Ammon's horn (tissue), 1 donor: Measurements from ENCODE around the gene SPNS2.
"Not testable (repeated sequence)": the region's sequence is repeated elsewhere in the genome, so short reads cannot be mapped to it uniquely, and the experiment has no call there.

Source experiments
- DNase-seq: peaks from one replicate; pipeline ENCODE4 v3.0.0-alpha.2; 2016; ENCODE audit warnings: low spot score

Gene SPNS2

DNA sequence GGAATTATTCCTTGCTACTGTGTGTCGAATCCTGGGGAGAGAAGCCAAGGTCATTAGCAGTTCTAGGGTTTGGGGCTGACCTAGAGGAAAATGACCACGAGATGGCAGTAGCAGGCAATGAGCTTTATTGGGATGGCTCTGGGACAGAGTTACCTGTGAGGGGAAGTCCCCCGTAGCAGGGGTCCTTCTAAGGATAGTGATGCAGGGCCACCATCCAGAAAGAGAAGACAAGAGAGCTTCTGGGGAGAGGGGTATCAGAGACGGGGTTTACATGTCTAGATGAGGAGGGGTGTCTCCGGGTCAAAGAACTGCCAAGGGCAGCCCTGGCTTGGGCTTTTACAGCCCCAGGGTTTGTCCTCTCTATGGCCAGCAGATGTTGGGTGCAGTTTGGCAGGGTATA is 68.1 kb downstream of the SPNS2 start:
- peak; percentile 71 for DNase-seq

DNA sequence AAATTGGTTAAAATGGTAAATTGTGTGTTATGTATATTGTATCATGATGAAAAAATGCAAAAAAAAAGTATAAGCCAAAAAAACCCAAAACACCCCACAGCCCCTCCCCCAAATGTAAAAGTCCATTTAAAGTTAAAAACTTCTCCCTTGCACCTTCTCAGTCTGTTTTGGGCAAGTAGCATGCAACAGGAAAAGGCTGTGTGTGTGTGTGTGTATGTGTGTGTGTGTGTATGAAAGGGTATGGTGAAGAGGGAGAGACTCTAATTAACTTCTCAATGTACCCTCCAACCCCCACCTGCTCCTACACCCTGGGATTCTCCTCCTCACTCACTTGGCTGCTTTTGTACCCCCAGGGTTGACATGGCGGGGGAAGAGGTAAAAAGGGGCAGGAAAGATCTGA is 70.9 kb downstream of the SPNS2 start:
- DNase-seq = no peak

DNA sequence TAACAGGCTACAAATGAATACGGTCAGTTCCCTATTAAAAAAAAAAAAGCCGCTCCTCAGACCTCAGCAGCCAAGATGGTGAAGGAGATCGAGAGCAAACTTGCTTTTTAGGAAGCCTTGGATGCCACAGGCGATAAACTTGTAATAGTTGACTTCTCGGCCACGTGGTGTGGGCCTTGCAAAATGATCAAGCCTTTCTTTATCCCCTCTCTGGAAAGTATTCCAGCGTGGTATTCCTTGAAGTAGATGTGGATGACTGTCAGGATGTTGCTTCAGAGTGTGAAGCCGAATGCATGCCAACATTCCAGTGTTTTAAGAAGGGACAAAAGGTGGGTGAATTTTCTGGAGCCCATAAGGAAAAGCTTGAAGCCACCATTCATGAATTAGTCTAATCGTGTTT is 73.5 kb downstream of the SPNS2 start:
- DNase-seq = no peak

DNA sequence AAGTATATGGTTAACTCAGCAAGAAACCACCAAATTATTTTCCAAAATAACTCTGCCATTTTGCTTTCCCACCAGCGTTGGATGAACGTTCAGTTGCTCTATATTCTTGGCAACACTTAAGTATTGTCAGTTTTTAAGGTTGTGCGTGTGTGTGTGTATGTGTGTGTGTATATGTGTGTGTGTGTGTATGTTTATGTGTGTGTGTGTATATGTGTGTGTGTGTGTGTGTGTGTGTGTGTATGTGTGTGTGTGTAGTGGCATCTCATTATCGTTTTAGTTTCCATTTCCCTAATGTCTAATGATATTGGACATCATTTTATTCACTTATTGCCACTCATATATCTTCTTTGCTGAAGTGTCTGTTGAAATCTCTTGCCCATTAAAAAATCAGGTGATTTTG is 74.4 kb downstream of the SPNS2 start:
- no peak for DNase-seq

DNA sequence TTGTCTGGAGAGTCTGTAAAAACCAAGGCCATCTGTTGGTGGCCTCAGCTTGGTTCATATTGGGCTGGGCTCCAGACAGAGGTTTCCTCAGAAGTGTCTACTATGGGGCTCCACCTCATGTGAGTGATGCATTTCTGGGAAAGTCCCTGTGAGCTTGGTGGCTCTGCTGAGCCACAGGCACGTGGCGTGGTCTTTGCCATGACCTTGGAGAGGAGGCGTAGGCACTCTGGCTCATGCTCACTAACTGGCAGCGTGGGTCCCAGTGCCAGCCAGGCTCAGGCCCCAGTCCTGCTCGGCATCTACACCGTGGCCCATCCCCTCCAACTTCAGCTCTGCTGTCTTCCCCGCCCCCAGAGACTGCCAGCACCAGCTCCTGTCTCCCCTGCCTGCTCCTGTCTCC is 75.0 kb downstream of the SPNS2 start:
- no peak for DNase-seq

DNA sequence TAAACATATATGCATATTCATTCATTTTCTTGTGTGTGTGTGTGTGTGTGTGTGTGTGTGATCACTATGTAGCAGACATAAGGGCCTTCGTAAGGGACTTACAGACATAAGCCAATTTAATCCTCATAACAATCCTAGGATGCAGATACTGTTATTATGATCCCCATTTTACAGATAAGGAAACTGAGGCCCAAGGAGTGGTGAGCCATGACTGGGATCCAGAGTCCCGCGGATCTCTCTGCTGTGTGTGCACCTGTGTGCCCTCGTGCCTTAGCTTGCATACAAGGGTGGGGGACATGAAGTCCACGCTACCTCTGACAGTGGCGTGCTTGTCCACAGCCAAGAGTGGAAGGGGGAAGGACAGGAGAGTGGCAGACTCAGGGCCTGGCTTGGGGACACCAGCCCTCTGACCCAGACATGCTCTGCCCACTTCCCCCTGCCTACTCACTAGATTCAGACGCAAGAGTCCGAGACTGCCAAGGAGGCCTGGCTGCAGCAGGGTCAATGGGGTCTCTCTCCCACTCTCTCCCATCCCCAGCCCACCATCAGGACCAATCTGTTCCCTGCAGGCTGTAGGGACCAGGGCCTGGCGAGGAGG is 75.9 kb downstream of the SPNS2 start:
- DNase-seq = no peak

DNA sequence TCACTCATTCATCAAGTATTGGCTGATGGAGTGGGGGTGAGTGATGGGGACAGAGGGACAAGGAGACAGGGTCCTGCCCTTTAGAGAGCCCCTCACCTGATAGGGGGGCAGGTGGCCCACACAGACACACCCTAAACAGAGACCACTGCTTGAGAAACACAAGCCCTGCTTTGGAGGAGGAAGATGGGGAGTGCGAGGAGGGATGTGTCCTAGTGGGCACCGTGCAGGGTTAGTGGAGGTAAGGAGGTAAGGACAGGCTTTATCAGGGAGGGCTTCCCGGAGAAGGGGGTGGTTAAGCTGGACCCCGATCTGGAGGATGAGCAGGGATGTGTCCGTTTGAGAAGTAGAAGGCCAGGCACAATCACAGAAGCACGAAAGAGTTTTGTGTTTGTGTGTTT is 77.5 kb downstream of the SPNS2 start:
- DNase-seq = no peak

DNA sequence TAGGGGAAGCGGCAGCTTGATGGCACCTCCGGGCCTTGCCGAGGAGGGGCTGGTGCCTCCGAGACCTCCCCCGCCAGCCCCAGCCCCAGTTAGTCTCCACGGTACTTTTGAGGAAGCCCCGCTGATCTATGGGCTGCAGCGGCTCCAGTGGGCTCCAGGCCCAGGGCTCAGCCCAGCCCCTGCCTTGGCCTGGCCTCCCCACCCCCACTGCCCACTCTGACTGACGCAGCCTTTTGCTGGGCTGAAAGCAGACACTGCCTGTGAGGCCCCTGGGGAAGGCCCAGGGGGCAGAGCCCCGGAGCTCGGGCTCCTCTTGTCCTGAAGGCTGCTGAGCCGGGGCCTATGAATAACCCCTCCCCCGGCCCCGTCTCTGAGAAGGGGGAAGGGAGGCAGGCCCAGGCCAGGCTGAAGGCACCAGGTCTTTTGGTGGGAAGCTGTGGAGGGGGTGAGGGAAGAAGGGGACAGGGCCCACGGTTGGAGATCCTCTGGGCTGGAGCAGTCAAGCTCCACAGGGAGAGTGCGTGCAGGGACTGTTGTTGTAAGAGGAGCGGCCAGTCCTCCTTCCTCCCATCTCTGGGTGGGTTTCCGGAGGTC is 78.1 kb downstream of the SPNS2 start:
- no peak for DNase-seq

DNA sequence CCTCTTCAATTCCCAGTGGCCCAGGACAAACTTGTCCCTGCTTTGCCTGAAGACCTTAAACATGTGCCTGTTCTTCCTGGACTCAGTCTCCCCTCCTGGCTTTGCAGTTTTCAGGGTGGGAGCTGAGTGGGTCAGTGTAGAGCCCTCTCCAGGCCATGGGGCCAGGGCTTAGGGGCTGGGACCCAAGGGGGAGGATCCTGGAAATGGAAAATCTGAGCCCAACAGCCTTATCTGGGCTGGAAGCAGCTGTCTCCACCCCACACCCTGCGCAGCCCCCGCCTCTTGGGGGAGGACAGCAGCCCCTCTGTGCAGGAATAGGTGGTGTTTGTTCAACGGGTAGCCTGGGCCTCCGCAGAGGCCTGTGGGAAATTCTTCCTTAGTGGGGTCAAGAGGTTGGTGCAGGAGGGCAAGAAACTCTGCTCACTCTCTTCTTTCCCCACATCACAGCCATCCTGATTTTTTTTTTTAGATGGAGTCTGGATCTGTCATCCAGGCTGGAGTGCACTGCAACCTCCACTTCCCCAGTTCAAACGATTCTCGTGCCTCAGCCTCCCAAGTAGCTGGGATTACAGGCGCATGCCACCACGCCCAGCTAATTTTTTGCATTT is 78.8 kb downstream of the SPNS2 start:
- no peak for DNase-seq

DNA sequence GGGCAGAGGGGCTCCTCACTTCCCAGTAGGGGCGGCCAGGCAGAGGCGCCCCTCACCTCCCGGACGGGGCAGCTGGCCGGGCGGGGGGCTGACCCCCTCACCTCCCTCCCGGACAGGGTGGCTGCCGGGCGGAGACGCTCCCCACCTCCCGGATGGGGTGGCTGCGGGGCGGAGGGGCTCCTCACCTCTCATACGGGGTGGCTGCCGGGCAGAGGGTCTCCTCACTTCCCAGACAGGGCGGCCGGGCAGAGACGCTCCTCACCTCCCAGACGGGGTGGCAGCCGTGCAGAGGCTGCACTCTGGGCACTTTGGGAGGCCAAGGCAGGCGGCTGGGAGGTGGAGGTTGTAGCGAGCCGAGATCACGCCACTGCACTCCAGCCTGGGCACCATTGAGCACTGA is 79.7 kb downstream of the SPNS2 start:
- not testable (repeated sequence) for DNase-seq

DNA sequence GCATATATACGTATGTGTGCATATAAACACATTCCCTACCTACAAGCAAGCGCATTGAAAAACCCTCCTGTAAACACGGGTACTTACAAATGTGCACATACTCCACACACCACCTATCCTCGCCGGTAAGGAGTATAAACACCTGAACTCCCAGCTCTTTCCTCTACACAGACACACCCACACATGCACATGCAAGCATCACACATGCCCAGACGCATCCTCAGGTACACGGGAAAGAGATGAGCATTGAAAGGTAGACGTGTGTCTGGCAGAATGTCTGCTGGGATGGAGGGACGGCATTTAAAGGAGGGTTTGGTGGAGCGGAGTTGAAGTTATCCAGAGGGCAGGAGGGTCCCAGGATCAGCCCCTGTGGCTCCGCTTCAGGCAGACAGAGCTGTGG is 81.0 kb downstream of the SPNS2 start:
- DNase-seq = no peak

DNA sequence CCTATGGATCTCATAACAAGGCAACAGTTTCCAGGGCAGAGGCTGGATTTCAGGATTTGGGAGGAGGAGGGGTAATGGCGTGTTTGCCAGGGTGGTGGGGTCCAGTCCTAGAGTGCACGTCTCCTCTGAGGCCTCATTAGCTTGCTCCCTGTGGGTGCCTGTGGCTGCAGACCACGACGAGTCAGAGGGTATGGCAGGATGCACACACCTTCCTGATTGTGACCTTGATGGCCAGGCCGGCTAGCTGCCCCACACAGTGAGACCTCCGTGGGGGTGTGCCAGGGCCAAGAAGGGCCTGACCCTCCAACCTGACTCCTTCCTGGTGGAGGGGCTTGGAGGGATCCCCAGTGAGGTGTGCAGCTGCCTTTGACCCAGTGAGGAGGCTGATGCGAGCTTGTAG is 81.6 kb downstream of the SPNS2 start:
- DNase-seq = no peak

DNA sequence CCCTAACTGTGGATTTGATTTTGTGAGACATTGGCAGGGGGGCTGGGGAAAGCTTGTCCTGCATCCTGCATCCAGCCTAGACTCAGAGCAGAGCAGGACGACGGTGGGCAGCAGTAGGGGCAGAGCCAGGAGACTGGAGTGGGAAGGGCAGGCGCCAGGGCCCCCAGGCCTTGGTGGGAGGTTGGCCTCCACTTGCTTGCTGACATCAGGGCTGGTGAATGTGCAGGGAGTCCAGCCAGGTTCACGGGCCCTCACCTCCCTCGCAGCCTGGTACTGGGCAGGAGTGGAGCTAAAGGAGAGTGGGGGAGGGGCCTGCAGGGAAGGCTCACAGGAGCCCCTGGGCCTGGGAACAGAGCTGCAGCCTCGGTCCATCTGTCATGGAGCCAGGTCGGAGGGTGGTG is 83.4 kb downstream of the SPNS2 start:
- DNase-seq = no peak

DNA sequence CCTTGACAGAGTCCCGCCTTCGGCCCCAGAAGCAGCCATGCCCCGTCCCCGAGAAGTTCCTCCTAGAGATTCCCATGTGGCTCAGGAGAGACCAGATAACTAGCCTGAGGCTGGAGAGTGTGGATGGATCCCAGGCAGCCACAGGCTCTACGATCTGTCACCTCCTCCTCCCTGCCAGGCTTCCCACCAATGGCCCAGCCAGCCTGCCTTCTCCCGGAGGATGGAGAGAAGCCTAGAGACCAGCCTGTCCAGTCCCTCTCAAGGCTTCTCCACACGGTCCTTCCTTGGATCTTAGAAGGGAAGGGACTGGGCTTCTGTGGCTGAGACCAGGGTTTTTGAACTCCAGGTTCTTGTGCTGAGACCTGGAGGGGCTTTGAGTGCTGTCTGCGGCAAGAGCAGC is 84.0 kb downstream of the SPNS2 start:
- no peak for DNase-seq

DNA sequence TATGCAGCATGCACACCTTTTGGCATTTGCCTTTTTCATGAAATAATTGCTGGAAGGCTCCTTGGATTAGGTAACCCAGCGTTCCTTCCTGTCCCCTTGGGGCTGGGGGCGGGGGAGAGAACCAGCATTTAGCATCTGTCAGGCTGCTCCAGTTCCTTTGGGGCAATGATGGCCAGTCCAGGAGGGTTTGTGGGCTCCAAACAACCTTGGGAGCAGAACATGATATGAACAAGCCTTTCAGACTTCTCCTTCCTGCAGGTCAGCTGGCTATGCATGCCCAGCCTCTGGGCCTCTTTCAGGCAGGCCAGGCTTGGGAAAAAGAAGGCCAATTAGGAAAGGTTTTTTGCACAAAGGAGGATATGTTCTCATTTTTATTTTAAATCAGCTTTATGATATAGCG is 84.5 kb downstream of the SPNS2 start:
- DNase-seq = no peak

DNA sequence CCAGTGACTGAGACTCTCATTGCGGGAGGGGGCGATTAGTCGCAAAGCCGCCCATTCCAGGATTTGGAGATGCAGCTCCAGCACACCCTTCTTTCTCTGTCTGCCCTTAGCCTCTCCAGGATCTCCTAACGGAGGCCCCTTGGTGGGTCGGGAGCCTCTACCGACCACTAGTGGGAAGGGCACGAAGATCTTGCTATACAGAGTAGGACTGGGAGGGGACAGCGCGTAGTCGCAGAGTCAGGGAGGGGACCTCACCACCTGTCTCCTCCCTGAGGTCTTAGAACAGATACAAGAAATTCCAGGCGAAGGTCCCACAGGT is 85.1 kb downstream of the SPNS2 start:
- DNase-seq = no peak

DNA sequence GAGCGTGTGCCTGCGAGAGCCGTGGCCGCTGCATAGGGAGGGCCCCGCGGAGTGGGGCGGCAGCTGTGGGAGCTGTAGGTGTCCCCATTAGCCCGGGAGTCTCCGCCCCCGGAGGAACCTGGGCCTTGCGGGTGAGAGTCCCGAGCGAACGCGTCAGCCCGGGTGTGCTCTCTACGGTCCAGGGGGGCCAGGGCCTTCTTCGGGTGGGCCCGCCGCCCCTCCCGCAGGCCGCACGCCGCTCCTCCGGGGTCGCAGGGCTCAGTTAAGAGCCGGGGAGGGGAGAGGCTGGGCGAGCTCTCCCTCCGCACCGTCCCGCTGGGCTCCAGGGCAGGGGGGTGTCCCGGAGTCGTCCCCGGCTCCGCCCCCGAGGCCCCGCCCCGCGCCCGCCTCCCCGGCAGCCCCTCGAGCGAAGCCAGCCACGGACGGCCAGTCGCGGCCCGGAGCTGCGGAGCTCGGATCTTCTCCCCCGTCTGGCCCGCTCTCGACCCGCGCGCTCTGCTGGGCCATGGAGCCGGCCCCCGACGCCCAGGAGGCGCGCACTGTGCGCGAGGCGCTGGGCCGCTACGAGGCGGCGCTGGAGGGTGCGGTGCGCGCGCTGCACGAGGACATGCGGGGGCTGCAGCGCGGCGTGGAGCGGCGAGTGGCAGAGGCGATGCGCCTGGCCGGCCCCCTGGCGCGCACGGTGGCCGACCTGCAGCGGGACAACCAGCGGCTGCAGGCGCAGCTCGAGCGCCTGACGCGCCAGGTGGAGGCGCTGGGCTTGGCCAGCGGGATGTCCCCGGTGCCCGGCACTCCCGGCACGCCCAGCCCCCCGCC is 85.6 kb downstream of the SPNS2 start, which contains the start of gene SMTNL2:
Gene SMTNL2 (plus strand): TSS at position 429 of the 816 bp plus-strand sequence. CDS start 77 bp downstream, at position 506.
- no peak for DNase-seq

DNA sequence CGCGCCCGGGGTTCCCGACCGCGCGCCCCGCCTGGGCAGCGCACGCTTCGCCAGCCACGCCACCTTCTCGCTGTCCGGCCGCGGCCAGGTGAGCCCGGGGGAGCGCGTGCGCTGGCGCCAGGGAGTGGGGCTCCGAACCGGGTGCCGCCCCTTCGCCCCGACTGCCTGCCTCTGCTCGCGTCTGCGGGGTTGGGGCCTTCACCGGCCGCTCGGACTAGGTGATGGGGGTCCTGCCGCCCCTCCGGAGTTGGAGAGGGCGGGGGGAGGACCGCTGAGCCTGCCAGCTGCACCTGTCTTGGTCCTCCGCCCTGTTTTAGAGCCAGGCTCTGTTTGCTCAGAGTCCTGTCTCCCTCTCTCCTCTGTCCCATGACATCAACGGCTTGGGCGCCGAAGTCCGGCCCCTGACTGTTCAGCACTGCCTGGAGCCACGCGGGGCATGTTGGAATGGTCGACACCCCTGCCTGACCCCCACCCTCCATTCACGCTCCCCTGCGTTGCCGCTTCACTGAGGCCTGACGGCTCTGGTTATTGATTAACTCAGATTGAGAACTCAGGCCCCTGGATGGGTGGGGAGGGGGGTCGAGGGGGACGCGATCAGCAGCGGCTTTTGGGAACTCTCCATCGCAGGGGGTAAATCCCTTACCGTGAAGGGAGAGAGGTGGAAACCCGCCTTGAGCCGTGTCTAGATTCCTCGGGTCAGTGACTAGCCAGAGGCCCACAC is 86.4 kb downstream of the SPNS2 start:
- no peak for DNase-seq

DNA sequence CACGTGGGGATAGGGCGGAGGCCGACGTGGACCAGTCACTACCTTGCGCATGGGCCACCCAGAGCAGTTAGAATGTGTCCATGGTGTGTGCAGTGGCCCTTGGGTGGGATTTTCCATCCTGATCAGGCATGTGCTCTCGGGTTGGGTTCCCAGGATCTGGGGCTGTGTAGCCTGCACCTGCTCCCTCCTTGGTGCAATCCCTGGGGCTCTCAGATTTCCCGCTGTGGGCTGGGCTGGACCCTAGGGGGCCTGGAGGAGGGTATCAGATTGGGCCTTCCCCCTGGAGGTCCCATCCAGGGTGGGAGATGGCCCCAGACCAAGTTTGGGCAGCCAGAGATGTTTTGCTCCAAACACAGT is 86.9 kb downstream of the SPNS2 start:
- no peak for DNase-seq

DNA sequence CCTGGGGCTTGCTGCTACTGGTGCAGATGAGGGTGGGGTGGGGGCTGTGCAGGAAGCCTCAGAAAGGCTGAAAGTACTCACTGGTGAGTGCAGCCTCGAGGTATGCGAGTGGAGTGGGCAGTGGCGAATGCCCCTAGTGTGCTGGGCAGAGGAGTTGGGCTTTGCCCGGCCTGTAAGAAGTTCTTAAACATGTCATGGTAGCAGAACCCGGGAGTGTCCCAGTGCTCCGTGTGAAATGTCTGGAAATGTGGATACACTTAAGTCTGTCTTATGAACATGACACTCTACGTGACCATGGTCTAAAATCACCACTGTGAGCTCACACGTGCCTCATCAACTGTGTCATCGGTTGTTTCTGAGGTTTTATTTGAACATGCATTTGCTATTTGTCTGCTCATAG is 87.4 kb downstream of the SPNS2 start:
- DNase-seq = no peak

DNA sequence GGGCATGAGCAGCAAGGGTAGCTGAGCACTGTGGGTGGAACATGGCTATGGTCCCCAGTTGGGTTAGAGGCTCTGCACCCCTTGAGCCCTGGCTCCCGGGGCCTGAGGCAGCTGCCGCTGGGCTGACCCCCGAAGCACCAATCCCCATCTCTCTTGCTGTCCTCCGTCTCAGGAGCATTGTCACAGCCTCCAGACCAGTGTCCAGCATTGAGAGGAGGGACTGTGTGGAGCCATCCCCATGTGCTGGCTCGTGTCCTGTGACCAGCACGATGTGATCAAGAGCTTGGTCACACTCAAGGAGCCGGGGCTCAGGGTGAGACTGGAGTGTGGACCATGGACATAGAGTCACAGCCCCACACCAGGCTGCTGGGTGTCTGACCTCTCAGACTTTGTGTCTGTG is 88.5 kb downstream of the SPNS2 start:
- DNase-seq = no peak

DNA sequence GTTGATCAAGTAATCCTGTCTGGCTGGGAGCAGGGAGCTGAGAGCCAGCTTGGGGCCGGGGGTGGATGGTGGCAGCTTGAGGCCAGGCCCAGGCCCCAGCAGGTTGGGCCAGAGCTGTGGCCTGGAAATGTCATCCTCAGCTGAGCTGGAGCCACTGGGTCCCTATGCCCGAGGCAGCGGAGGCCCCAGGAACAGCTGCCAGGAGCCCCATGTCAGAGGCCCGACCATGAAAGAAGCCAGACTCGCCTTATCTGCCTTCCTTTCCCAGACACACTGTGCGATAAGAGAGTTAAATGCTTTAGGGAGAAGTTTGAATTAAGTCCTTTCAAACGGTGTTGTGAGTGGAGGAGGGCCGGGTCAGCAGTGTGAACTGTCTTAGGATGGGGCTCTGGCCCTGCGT is 89.1 kb downstream of the SPNS2 start:
- no peak for DNase-seq

DNA sequence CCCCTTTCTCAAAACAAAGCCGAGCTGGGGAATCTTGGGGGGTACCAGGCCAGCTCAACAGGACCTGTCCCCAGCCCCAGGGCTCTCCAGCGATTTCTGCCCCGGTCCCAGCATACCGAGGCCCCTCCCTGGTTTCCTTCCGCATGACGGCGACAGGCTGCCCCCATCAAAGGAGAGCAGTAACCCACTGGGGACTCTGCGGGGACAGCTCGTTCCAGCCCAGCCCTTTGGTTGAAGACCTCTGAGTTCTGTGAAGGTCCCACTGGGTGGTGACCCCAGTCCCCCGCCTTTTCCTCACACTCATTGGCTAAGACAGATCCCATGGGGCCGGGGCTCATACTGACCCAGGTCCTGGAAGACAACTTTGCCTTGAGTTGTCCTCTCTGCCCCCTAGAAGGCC is 89.7 kb downstream of the SPNS2 start:
- DNase-seq = no peak
